CD14-positive monocyte (primary cell): ENCODE results near the gene TOR1A. TPM values are rescaled to one million over a fixed set of nuclear protein-coding genes. Genes with fewer than 3 reads are reported as not detected.

Experiments used
- DNase-seq, 3 donors: peaks; one replicate each; pipeline ENCODE4 v3.0.0-alpha.2; 2011 to 2022
- H2AFZ ChIP-seq: 2 replicates; pipeline ENCODE4 v1.6.0; 2012; ENCODE audit warnings: mild to moderate bottlenecking, low read depth, low read length, inconsistent platforms; ENCODE audit not compliant: insufficient read depth, poor library complexity, severe bottlenecking
- H3K27ac ChIP-seq, 2 donors: 1 replicate in 1 of 2; 2 replicates in 1 of 2; pipeline ENCODE4 v1.5.1; 2012 to 2013; ENCODE audit warnings: low read length in 2 of 2, control low read depth in 1 of 2, inconsistent platforms in 1 of 2, low read depth in 1 of 2, mild to moderate bottlenecking in 1 of 2
- H3K27me3 ChIP-seq, 2 donors: one replicate each; pipeline versions ENCODE4 v1.6.0 to v1.6.1; 2011 to 2013; ENCODE audit warnings: low read length in 2 of 2; ENCODE audit not compliant: control insufficient read depth in 2 of 2, insufficient read depth in 2 of 2
- H3K36me3 ChIP-seq, 2 donors: replicated peaks in 1 of 2; 1 replicate in 1 of 2; 2 replicates in 1 of 2; pipeline versions ENCODE4 v1.5.1 to v1.6.1; 2012 to 2013; ENCODE audit warnings: low read length in 2 of 2, control low read depth in 1 of 2, inconsistent platforms in 1 of 2, mild to moderate bottlenecking in 1 of 2; ENCODE audit not compliant: insufficient read depth in 2 of 2, control insufficient read depth in 1 of 2
- H3K4me1 ChIP-seq, 2 donors: 1 replicate in 1 of 2; 2 replicates in 1 of 2; pipeline versions ENCODE4 v1.5.1 to v1.6.1; 2012 to 2013; ENCODE audit warnings: low read length in 2 of 2, control low read depth in 1 of 2, inconsistent platforms in 1 of 2, mild to moderate bottlenecking in 1 of 2, moderate library complexity in 1 of 2; ENCODE audit not compliant: insufficient read depth in 2 of 2, control insufficient read depth in 1 of 2
- H3K4me2 ChIP-seq: replicated peaks from 2 replicates; pipeline ENCODE3; 2012; ENCODE audit warnings: low read length, moderate library complexity, mild to moderate bottlenecking; ENCODE audit not compliant: poor library complexity, severe bottlenecking; ENCODE audit errors: extremely low read depth
- H3K4me3 ChIP-seq, 3 experiments: fragments of 200-600 bp in 1 of 3; sonication (generic) in 1 of 3; replicated peaks in 1 of 3; 1 replicate in 2 of 3; 2 replicates in 1 of 3; pipeline ENCODE4 v1.5.1; 2011 to 2013; ENCODE audit warnings: low read length in 3 of 3, mild to moderate bottlenecking in 3 of 3, control low read depth in 2 of 3, low read depth in 2 of 3, inconsistent platforms in 1 of 3, moderate library complexity in 1 of 3
- H3K79me2 ChIP-seq: 2 replicates; pipeline ENCODE4 v1.6.0; 2012; ENCODE audit warnings: mild to moderate bottlenecking, control low read depth, inconsistent platforms, low read length, moderate library complexity; ENCODE audit not compliant: insufficient read depth
- H3K9ac ChIP-seq: 2 replicates; pipeline ENCODE4 v1.6.0; 2017; ENCODE audit warnings: low read length, mild to moderate bottlenecking; ENCODE audit not compliant: insufficient read depth, poor library complexity, severe bottlenecking
- H3K9me3 ChIP-seq, 2 donors: replicated peaks in 1 of 2; 1 replicate in 1 of 2; 2 replicates in 1 of 2; pipeline versions ENCODE4 v1.5.1 to v1.6.1; 2012 to 2013; ENCODE audit warnings: low read length in 2 of 2, control low read depth in 1 of 2; ENCODE audit not compliant: control insufficient read depth in 1 of 2, insufficient read depth in 1 of 2
- H4K20me1 ChIP-seq: 2 replicates; pipeline ENCODE4 v1.6.0; 2012; ENCODE audit warnings: mild to moderate bottlenecking, low read length, control low read depth, moderate library complexity; ENCODE audit not compliant: insufficient read depth
- H3K27ac Mint-ChIP-seq, 7 donors: one replicate each; pipeline ENCODE4 v1.8.0; 2020; ENCODE audit warnings: mild to moderate bottlenecking in 7 of 7, mixed read lengths in 7 of 7, moderate library complexity in 6 of 7, inconsistent platforms in 2 of 7
- H3K27me3 Mint-ChIP-seq, 3 donors: one replicate each; pipeline ENCODE4 v1.8.0; 2021 to 2022; ENCODE audit warnings: low read depth in 3 of 3, mild to moderate bottlenecking in 3 of 3, mixed read lengths in 3 of 3, moderate library complexity in 3 of 3, inconsistent platforms in 1 of 3
- H3K36me3 Mint-ChIP-seq, 2 donors: one replicate each; pipeline ENCODE4 v1.8.0; 2020; ENCODE audit warnings: mixed read lengths in 2 of 2, inconsistent platforms in 1 of 2, mild to moderate bottlenecking in 1 of 2
- H3K4me1 Mint-ChIP-seq: one replicate; pipeline ENCODE4 v1.8.0; 2020; ENCODE audit warnings: mild to moderate bottlenecking, mixed read lengths
- H3K4me3 Mint-ChIP-seq, 2 donors: one replicate each; pipeline ENCODE4 v1.8.0; 2020; ENCODE audit warnings: mild to moderate bottlenecking in 2 of 2, mixed read lengths in 2 of 2, moderate library complexity in 1 of 2
- H3K9me3 Mint-ChIP-seq, 7 donors: one replicate each; pipeline ENCODE4 v1.8.0; 2020 to 2022; ENCODE audit warnings: mixed read lengths in 7 of 7, mild to moderate bottlenecking in 6 of 7, moderate library complexity in 6 of 7, inconsistent platforms in 2 of 7
- CTCF ChIP-seq: fragments of 200-600 bp; IDR thresholded peaks from one replicate; pipeline ENCODE4 v1.8.0; 2022; ENCODE audit warnings: antibody characterized with exemption, mild to moderate bottlenecking
- WGBS: methylation state at CpG from one replicate; pipeline ENCODE4 v1.1.5; 2013; ENCODE audit warnings: missing lambda C conversion rate; ENCODE audit not compliant: insufficient coverage; 5-methylcytosine and 5-hydroxymethylcytosine counted together
- intact Hi-C, 2 donors: fragments of 100-400 bp; cut with micrococcal nuclease; formaldehyde crosslinking; loops; one replicate each; pipeline versions ENCODE4 v1.15.0 to v1.15.1; 2023
- polyA plus RNA-seq, 3 donors: library from polyadenylated mRNA; depleted of rRNA in 1 of 3; unstranded in 2 of 3; stranded (reverse) in 1 of 3; fragments of 300-500 nt in 2 of 3; fragments of >200 nt in 1 of 3; fragmentation: Illumina TruSeq in 2 of 3; gene quantifications; 1 replicate in 2 of 3; 2 replicates in 1 of 3; pipeline ENCODE4 v1.2.3, GENCODE V29; 2012 to 2021

Gene TOR1A
- polyA plus RNA-seq, 3 donors, result 41.2 to 95.3 (median 89.6) TPM

GRCh38 chr9:129828969-129829368, 5.0 kb upstream of the TOR1A start:
- intact Hi-C loops, result no loop called here
- Histone ChIP-seq H3K9ac (no peak overlapping the region), H3K4me2 (no peak overlapping the region), H4K20me1 (peaks cover 7% of the 10 kb centered on the region), H3K4me3 (no peak overlapping the region), H3K9me3 (no peaks in the 10 kb centered on the region), H3K27ac (no peak overlapping the region), H3K4me1 (peaks cover 3 to 6% of the 10 kb centered on the region in 2 donors), H3K36me3 (peaks cover 57 to 74% of the 10 kb centered on the region in 2 donors), H3K27me3 (no peaks in the 10 kb centered on the region), H3K79me2 (peaks cover 14% of the 10 kb centered on the region), H2AFZ (no peak overlapping the region)
- H3K4me3 Mint-ChIP-seq, result no peak overlapping the region
- H3K9me3 Mint-ChIP-seq, result no peaks in the 10 kb centered on the region
- WGBS, result 98% methylated on average over 10 of the region's 10 CpGs
- no peak for DNase-seq
- H3K36me3 Mint-ChIP-seq, result peaks cover 56 to 64% of the 10 kb centered on the region in 2 donors
- H3K4me1 Mint-ChIP-seq, result peaks cover 5% of the 10 kb centered on the region
- no peak for TF ChIP-seq CTCF
- H3K27ac Mint-ChIP-seq, result peak overlapping the region in 1 of 7 donors; percentile 4
- no peaks in the 10 kb centered on the region for H3K27me3 Mint-ChIP-seq

- Histone ChIP-seq H3K4me2 (no peak overlapping the region), H3K4me3 (no peak overlapping the region), H3K9me3 (no peaks in the 10 kb centered on the region), H3K27ac (no peak overlapping the region), H3K27me3 (no peaks in the 10 kb centered on the region), H3K9ac (no peak overlapping the region), H4K20me1 (no peaks in the 10 kb centered on the region), H3K79me2 (peaks cover 11% of the 10 kb centered on the region), H3K4me1 (peaks cover 2 to 5% of the 10 kb centered on the region in 2 donors), H2AFZ (no peak overlapping the region), H3K36me3 (peaks cover 55 to 67% of the 10 kb centered on the region in 2 donors)
- Mint-ChIP-seq H3K4me1 (peaks cover 1% of the 10 kb centered on the region), H3K27me3 (peaks cover 0 to 1% (median 0%) of the 10 kb centered on the region in 3 donors), H3K9me3 (no peaks in the 10 kb centered on the region), H3K36me3 (peaks cover 50 to 58% of the 10 kb centered on the region in 2 donors), H3K27ac (peak overlapping the region in 2 of 7 donors; percentile 32 to 58), H3K4me3 (no peak overlapping the region)
- no peak for DNase-seq
- intact Hi-C loops, result no loop called here
- TF ChIP-seq CTCF, result no peak
- 33% methylated on average over 1 of the region's 9 CpGs for WGBS
Observed at GRCh38 chr9:129828051-129828450, 4.1 kb upstream of the TOR1A start.
